ENCODE results near the gene SYNRG.
"Not testable (repeated sequence)": the region's sequence is repeated elsewhere in the genome, so short reads cannot be mapped to it uniquely, and the experiment has no call there.

SYNRG gene

GRCh38 chr17:37609170-37610040, at the start of gene SYNRG:
TSS of gene SYNRG (minus strand) at chr17:37609418. CDS start at chr17:37609355, 63 bp downstream.
- DNase-seq (ENCODE audit: low read depth, low spot score) = peak; percentile 91

- no peak for DNase-seq (ENCODE audit: low read depth, low spot score)
Observed at GRCh38 chr17:37657202-37657601, 48.0 kb upstream of the SYNRG start.

GRCh38 chr17:37651849-37652248, 42.6 kb upstream of the SYNRG start:
- DNase-seq (ENCODE audit: low read depth, low spot score) = no peak

- DNase-seq (ENCODE audit: low read depth, low spot score) = no peak
Observed at GRCh38 chr17:37650419-37651003, 41.3 kb upstream of the SYNRG start.

- DNase-seq (ENCODE audit: low read depth, low spot score) = no peak
Observed at GRCh38 chr17:37648555-37648954, 39.3 kb upstream of the SYNRG start.

- DNase-seq (ENCODE audit: low read depth, low spot score) = no peak
Observed at GRCh38 chr17:37647856-37648255, 38.6 kb upstream of the SYNRG start.

GRCh38 chr17:37643869-37644268, 34.7 kb upstream of the SYNRG start:
- no peak for DNase-seq (ENCODE audit: low read depth, low spot score)

GRCh38 chr17:37643118-37643766, 34.0 kb upstream of the SYNRG start, which contains the start of gene DDX52:
TSS of gene DDX52 (minus strand) at chr17:37643446. CDS start at chr17:37643420, 26 bp downstream.
- DNase-seq (ENCODE audit: low read depth, low spot score) = peak; percentile 77

GRCh38 chr17:37642681-37643080, 33.5 kb upstream of the SYNRG start:
- no peak for DNase-seq (ENCODE audit: low read depth, low spot score)

GRCh38 chr17:37640015-37640414, 30.8 kb upstream of the SYNRG start:
- no peak for DNase-seq (ENCODE audit: low read depth, low spot score)

- DNase-seq (ENCODE audit: low read depth, low spot score) = no peak
Observed at GRCh38 chr17:37637956-37638355, 28.7 kb upstream of the SYNRG start.

GRCh38 chr17:37616430-37616829, 7.2 kb upstream of the SYNRG start:
- DNase-seq (ENCODE audit: low read depth, low spot score) = not testable (repeated sequence)

- DNase-seq (ENCODE audit: low read depth, low spot score) = no peak
Observed at GRCh38 chr17:37614823-37615222, 5.6 kb upstream of the SYNRG start.

GRCh38 chr17:37614391-37614790, 5.2 kb upstream of the SYNRG start:
- no peak for DNase-seq (ENCODE audit: low read depth, low spot score)

- DNase-seq (ENCODE audit: low read depth, low spot score) = no peak
Observed at GRCh38 chr17:37610971-37611370, 1.8 kb upstream of the SYNRG start.

- DNase-seq (ENCODE audit: low read depth, low spot score) = not testable (repeated sequence)
Observed at GRCh38 chr17:37610041-37610420, 813 bp upstream of the SYNRG start.

- no peak for DNase-seq (ENCODE audit: low read depth, low spot score)
Observed at GRCh38 chr17:37608351-37609169, 658 bp downstream of the SYNRG start.

GRCh38 chr17:37607637-37608331, 1.4 kb downstream of the SYNRG start:
- DNase-seq (ENCODE audit: low read depth, low spot score) = no peak

- no peak for DNase-seq (ENCODE audit: low read depth, low spot score)
Observed at GRCh38 chr17:37605813-37606505, 3.3 kb downstream of the SYNRG start.

GRCh38 chr17:37605081-37605480, 4.1 kb downstream of the SYNRG start:
- DNase-seq (ENCODE audit: low read depth, low spot score) = no peak
